K562 (cell line): ENCODE measurements around the gene CUX1.

Source experiments
- CEBPB ChIP-seq: fragments of 450-650 bp; IDR thresholded peaks from 2 replicates; pipeline ENCODE4 v1.6.1; 2016; ENCODE audit warnings: missing genetic modification characterization, missing compliant biosample characterization
- JUN ChIP-seq, 2 experiments: sonication (generic) in 1 of 2; formaldehyde crosslinking in 1 of 2; IDR thresholded peaks; 2 replicates each; pipeline versions ENCODE4 v1.6.1 to v1.8.0; 2012 to 2022; ENCODE audit warnings: borderline replicate concordance in 2 of 2, mild to moderate bottlenecking in 2 of 2, improper control_type of control experiment in 1 of 2, low read depth in 1 of 2, low read length in 1 of 2, missing genetic modification reagents in 1 of 2
- JUND ChIP-seq, 2 experiments: IDR thresholded peaks; 2 replicates in 1 of 2; 3 replicates in 1 of 2; pipeline ENCODE4 v1.6.1; 2011; ENCODE audit warnings: borderline replicate concordance in 2 of 2, low read depth in 2 of 2, low read length in 2 of 2, improper control_type of control experiment in 1 of 2, missing biosample characterization in 1 of 2, missing genetic modification characterization in 1 of 2, missing genetic modification reagents in 1 of 2
- ZBTB17 ChIP-seq: fragments of 450-650 bp; formaldehyde crosslinking; IDR thresholded peaks from 2 replicates; pipeline ENCODE4 v1.4.0; 2020; ENCODE audit warnings: mild to moderate bottlenecking
- ZC3H4 ChIP-seq: sonication (generic); formaldehyde crosslinking; IDR thresholded peaks from 2 replicates; pipeline ENCODE4 v1.9.0; 2021; ENCODE audit warnings: missing genetic modification reagents, borderline replicate concordance
- ZNF121 ChIP-seq: sonication (generic); formaldehyde crosslinking; conservative IDR thresholded peaks from 2 replicates; pipeline ENCODE4 v1.8.0; 2022; ENCODE audit warnings: missing genetic modification reagents
- ZNF444 ChIP-seq: fragments of 250-450 bp; sonication (Bioruptor Pico); IDR thresholded peaks from 2 replicates; pipeline ENCODE4 v1.4.0; 2020; ENCODE audit warnings: mild to moderate bottlenecking, moderate library complexity
- TF ChIP-seq, protein P1 (sequence below): fragments of 450-650 bp; formaldehyde crosslinking; IDR thresholded peaks from 2 replicates; pipeline ENCODE4 v1.4.0; 2020; ENCODE audit warnings: mild to moderate bottlenecking
- TF ChIP-seq, protein P2 (sequence below), 2 experiments: fragments of 450-650 bp; IDR thresholded peaks; 2 replicates each; pipeline ENCODE4 v1.6.1; 2016; ENCODE audit warnings: mild to moderate bottlenecking in 2 of 2, borderline replicate concordance in 1 of 2, low read depth in 1 of 2, moderate library complexity in 1 of 2

DNA sequence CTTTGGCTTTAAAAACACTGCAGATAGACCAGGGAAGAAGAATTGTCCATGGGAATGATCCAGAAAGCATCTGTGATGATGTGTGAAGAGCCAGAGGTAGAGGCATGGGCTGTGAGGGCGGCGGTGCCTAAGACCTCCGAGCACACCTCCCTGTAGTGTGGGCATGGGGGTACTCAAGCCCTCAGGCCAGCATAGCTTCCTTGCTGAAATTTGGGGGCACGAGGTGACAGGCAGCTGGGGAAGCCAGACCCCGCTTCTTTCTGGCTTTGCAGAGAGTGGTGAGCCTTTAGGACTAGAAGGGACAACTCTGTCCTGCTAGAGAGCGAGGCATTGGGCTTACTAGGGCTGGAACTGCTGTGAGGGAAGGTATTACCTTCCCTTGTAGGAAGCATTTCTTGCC, 281.6 kb downstream of the CUX1 start:
- TF ChIP-seq JUN (IDR thresholded peaks at IDR 0.05; ENCODE audit: borderline replicate concordance, low read depth, low read length) (no peak), JUN (CRISPR knock-in tag; IDR thresholded peaks at IDR 0.05; ENCODE audit: borderline replicate concordance) (no peak), ZBTB17 (CRISPR knock-in tag) (no peak), ZC3H4 (CRISPR knock-in tag) (no peak), ZNF444 (no peak), ZNF121 (no peak), JUND (IDR thresholded peaks at IDR 0.05; ENCODE audit: borderline replicate concordance, low read depth, low read length) (no peak), JUND (tag; IDR thresholded peaks at IDR 0.05; ENCODE audit: borderline replicate concordance, low read depth, low read length) (no peak), CEBPB (tag) (no peak)
- TF ChIP-seq, protein P1, sequence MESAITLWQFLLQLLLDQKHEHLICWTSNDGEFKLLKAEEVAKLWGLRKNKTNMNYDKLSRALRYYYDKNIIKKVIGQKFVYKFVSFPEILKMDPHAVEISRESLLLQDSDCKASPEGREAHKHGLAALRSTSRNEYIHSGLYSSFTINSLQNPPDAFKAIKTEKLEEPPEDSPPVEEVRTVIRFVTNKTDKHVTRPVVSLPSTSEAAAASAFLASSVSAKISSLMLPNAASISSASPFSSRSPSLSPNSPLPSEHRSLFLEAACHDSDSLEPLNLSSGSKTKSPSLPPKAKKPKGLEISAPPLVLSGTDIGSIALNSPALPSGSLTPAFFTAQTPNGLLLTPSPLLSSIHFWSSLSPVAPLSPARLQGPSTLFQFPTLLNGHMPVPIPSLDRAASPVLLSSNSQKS (CRISPR knock-in tag) = no peak
- TF ChIP-seq, protein P2, sequence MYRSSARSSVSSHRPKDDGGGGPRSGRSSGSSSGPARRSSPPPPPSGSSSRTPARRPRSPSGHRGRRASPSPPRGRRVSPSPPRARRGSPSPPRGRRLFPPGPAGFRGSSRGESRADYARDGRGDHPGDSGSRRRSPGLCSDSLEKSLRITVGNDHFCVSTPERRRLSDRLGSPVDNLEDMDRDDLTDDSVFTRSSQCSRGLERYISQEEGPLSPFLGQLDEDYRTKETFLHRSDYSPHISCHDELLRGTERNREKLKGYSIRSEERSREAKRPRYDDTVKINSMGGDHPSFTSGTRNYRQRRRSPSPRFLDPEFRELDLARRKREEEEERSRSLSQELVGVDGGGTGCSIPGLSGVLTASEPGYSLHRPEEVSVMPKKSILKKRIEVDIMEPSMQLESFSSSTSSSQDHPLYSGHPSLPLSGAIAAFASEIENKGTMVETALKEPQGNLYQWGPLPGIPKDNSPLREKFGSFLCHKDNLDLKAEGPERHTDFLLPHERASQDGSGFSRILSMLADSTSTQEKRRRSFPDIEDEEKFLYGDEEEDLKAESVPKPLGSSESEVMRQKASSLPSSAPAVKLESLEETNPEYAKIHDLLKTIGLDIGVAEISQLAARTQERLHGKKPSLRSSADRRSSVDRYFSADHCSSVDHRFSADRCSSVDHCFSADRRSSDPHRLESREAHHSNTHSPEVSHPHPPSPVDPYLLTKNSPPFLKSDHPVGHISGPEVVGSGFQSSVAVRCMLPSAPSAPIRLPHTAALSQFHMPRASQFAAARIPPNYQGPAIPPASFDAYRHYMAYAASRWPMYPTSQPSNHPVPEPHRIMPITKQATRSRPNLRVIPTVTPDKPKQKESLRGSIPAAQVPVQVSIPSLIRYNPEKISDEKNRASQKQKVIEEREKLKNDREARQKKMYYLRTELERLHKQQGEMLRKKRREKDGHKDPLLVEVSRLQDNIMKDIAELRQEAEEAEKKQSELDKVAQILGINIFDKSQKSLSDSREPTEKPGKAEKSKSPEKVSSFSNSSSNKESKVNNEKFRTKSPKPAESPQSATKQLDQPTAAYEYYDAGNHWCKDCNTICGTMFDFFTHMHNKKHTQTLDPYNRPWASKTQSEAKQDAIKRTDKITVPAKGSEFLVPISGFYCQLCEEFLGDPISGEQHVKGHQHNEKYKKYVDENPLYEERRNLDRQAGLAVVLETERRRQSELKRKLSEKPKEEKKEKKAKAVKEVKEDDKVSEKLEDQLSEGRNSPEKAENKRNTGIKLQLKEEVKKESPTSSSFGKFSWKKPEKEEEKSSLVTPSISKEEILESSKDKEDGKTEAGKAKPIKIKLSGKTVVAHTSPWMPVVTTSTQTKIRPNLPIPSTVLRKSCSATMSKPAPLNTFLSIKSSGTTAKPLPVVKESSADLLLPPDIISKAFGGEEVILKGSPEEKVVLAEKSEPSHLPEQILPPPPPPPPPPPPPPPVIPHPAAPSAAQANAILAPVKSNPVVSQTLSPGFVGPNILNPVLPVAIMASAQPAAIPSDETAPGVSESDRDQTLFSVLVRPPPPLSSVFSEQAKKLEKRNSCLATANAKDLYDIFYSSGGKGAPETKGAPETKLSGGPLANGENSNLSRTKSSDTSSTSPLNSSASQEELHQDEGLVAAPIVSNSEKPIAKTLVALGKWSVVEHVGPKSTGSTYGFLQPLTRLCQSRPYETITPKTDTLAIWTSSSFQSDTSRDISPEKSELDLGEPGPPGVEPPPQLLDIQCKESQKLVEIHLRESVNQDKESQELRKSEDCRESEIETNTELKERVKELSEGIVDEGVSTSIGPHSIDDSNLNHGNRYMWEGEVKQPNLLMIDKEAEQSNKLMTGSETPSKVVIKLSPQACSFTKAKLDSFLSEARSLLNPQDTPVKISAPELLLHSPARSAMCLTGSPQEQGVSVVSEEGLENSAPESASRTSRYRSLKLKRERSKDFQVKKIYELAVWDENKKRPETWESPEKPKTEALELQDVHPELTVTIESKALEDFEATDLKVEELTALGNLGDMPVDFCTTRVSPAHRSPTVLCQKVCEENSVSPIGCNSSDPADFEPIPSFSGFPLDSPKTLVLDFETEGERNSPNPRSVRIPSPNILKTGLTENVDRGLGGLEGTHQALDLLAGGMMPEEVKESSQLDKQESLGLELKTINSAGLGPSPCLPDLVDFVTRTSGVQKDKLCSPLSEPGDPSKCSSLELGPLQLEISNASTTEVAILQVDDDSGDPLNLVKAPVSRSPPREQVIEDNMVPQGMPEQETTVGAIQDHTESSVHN (IDR thresholded peaks at IDR 0.05; ENCODE audit: borderline replicate concordance in 1 of 2, low read depth in 1 of 2) = no peak
